SK-N-MC (cell line): ENCODE results near the gene GRPEL2.

Experiments
- DNase-seq: peaks from one replicate; pipeline ENCODE4 v3.0.0-alpha.2; 2011; ENCODE audit warnings: low read depth, low spot score
- H3K27ac ChIP-seq: fragments of 200-600 bp; sonication (generic); 2 replicates; pipeline ENCODE4 v1.5.1; 2016; ENCODE audit warnings: mixed run types
- H3K36me3 ChIP-seq: fragments of 200-600 bp; sonication (generic); 2 replicates; pipeline ENCODE4 v1.6.1; 2017; ENCODE audit warnings: antibody characterized with exemption, low read length, mixed read lengths; ENCODE audit not compliant: insufficient read depth
- H3K4me3 ChIP-seq: fragments of 200-600 bp; sonication (generic); 2 replicates; pipeline ENCODE4 v1.5.1; 2016
- H3K9ac ChIP-seq: fragments of 200-600 bp; sonication (generic); 2 replicates; pipeline ENCODE4 v1.8.0; 2017; ENCODE audit warnings: mixed run types, mixed read lengths; ENCODE audit not compliant: insufficient read length
- H3K9me3 ChIP-seq: fragments of 200-600 bp; sonication (generic); 2 replicates; pipeline ENCODE4 v1.6.1; 2017; ENCODE audit warnings: low read depth, mild to moderate bottlenecking, antibody characterized with exemption, low read length, moderate library complexity, mixed read lengths
- EZH2 ChIP-seq: fragments of 200-600 bp; sonication (generic); IDR thresholded peaks from one replicate; pipeline ENCODE4 v1.6.1; 2017; ENCODE audit warnings: antibody characterized with exemption
- FOXP2 ChIP-seq: optimal IDR thresholded peaks from 2 replicates; pipeline ENCODE3; 2011; ENCODE audit warnings: mild to moderate bottlenecking, moderate library complexity; ENCODE audit not compliant: insufficient read depth; ENCODE audit errors: extremely low read length, control extremely low read depth
- POLR2AphosphoS5 ChIP-seq: IDR thresholded peaks from 2 replicates; pipeline ENCODE4 v1.6.1; 2012; ENCODE audit warnings: mild to moderate bottlenecking, low read depth, low read length, borderline replicate concordance

Gene GRPEL2

GRCh38 chr5:149362541-149362940 lies 17.2 kb downstream of the GRPEL2 start:
- no peaks in the 10 kb centered on the region for H3K9me3 ChIP-seq
- no peak overlapping the region for H3K4me3 ChIP-seq
- DNase-seq, result no peak
- H3K36me3 ChIP-seq, result no peaks in the 10 kb centered on the region
- H3K9ac ChIP-seq, result no peak overlapping the region
- TF ChIP-seq POLR2AphosphoS5 (no peak), FOXP2 (no peak), EZH2 (no peak)
- no peak overlapping the region for H3K27ac ChIP-seq

GRCh38 chr5:149363358-149363757 lies 18.1 kb downstream of the GRPEL2 start:
- Histone ChIP-seq H3K4me3 (no peak overlapping the region), H3K36me3 (no peaks in the 10 kb centered on the region), H3K9me3 (no peaks in the 10 kb centered on the region), H3K27ac (no peak overlapping the region), H3K9ac (no peak overlapping the region)
- DNase-seq, result no peak
- TF ChIP-seq FOXP2, result no peak

GRCh38 chr5:149363936-149364335 lies 18.6 kb downstream of the GRPEL2 start:
- TF ChIP-seq EZH2 (no peak), POLR2AphosphoS5 (no peak), FOXP2 (no peak)
- no peaks in the 10 kb centered on the region for H3K36me3 ChIP-seq
- DNase-seq, result no peak
- H3K4me3 ChIP-seq, result no peak overlapping the region
- no peak overlapping the region for H3K27ac ChIP-seq
- H3K9me3 ChIP-seq, result no peaks in the 10 kb centered on the region
- H3K9ac ChIP-seq, result no peak overlapping the region

- Histone ChIP-seq H3K9ac (no peak overlapping the region), H3K9me3 (no peaks in the 10 kb centered on the region), H3K36me3 (no peaks in the 10 kb centered on the region), H3K27ac (no peak overlapping the region), H3K4me3 (no peak overlapping the region)
- DNase-seq, result no peak
- TF ChIP-seq POLR2AphosphoS5 (no peak), EZH2 (no peak), FOXP2 (no peak)
Observed at GRCh38 chr5:149364719-149365118, 19.4 kb downstream of the GRPEL2 start.

- Histone ChIP-seq H3K4me3 (no peak overlapping the region), H3K36me3 (no peaks in the 10 kb centered on the region), H3K27ac (no peak overlapping the region), H3K9ac (no peak overlapping the region), H3K9me3 (no peaks in the 10 kb centered on the region)
- DNase-seq, result no peak
- TF ChIP-seq EZH2 (no peak), FOXP2 (no peak), POLR2AphosphoS5 (no peak)
Observed at GRCh38 chr5:149365418-149365817, 20.1 kb downstream of the GRPEL2 start.

- Histone ChIP-seq H3K4me3 (no peak overlapping the region), H3K27ac (no peak overlapping the region), H3K36me3 (no peaks in the 10 kb centered on the region), H3K9ac (no peak overlapping the region), H3K9me3 (no peaks in the 10 kb centered on the region)
- TF ChIP-seq EZH2 (no peak), FOXP2 (no peak), POLR2AphosphoS5 (no peak)
- DNase-seq, result no peak
Observed at GRCh38 chr5:149366169-149366729, 20.9 kb downstream of the GRPEL2 start.

- H3K4me3 ChIP-seq, result no peak overlapping the region
Observed at GRCh38 chr5:149367249-149367971, 22.1 kb downstream of the GRPEL2 start.

GRCh38 chr5:149367972-149368645 lies 22.8 kb downstream of the GRPEL2 start:
- Histone ChIP-seq H3K9ac (no peak overlapping the region), H3K36me3 (no peaks in the 10 kb centered on the region), H3K27ac (no peak overlapping the region), H3K4me3 (no peak overlapping the region), H3K9me3 (no peaks in the 10 kb centered on the region)
- TF ChIP-seq EZH2 (no peak), FOXP2 (no peak), POLR2AphosphoS5 (no peak)
- no peak for DNase-seq

More at GRCh38 chr5:149367249-149367971, 22.1 kb downstream of the GRPEL2 start:
- TF ChIP-seq FOXP2, result no peak
- no peak for TF ChIP-seq POLR2AphosphoS5
- no peak for TF ChIP-seq EZH2
- Histone ChIP-seq H3K27ac (no peak overlapping the region), H3K36me3 (no peaks in the 10 kb centered on the region), H3K9ac (no peak overlapping the region), H3K9me3 (no peaks in the 10 kb centered on the region)
- no peak for DNase-seq
